ENCODE measurements around the gene MYO1D. TPM values are rescaled to one million over a fixed set of nuclear protein-coding genes. Genes with fewer than 3 reads are reported as not detected.

The MYO1D gene
- total RNA-seq, 4 donors from 2014 or later: 247 to 569 (median 444) TPM

- intact Hi-C loops (cut with DNase I; ENCODE audit: low total_unique reads): no loop called here
- WGBS, 2 donors (ENCODE audit: low coverage in 1 of 2): 60 to 82% methylated on average over 2 of the region's 2 CpGs
These were observed 184.7 kb downstream of the MYO1D start for GRCh38 chr17:32692179-32692578.

GRCh38 chr17:32689348-32689747, 187.6 kb downstream of the MYO1D start:
- Histone ChIP-seq H3K4me3 (no peak overlapping the region), H3K4me1 (no peaks in the 10 kb centered on the region), H3K27me3 (no peaks in the 10 kb centered on the region), H3K27ac (no peak overlapping the region), H3K9me3 (no peaks in the 10 kb centered on the region), H3K36me3 (no peaks in the 10 kb centered on the region)
- WGBS, 2 donors (ENCODE audit: low coverage in 1 of 2): 84 to 93% methylated on average over 6 to 7 of the region's 7 CpGs
- no peak for TF ChIP-seq CTCF (IDR thresholded peaks at IDR 0.05)
- TF ChIP-seq EP300 (IDR thresholded peaks at IDR 0.05; ENCODE audit: low read depth): no peak
- TF ChIP-seq POLR2AphosphoS5 (IDR thresholded peaks at IDR 0.05): no peak
- no peak for TF ChIP-seq POLR2A (IDR thresholded peaks at IDR 0.05)
- DNase-seq: no peak
- intact Hi-C loops (cut with DNase I; ENCODE audit: low total_unique reads) (no loop called here), in situ Hi-C loops (cut with MboI; ENCODE audit: low pct_ligation_motif_present in 1 of 4, low pct_unique_long_range_greater_than_20kb in 1 of 4, low sequenced_read_pairs in 3 of 4) (no loop called here)

More at GRCh38 chr17:32692179-32692578, 184.7 kb downstream of the MYO1D start:
- Histone ChIP-seq H3K36me3 (no peaks in the 10 kb centered on the region), H3K4me3 (no peak overlapping the region), H3K27me3 (no peaks in the 10 kb centered on the region), H3K4me1 (no peaks in the 10 kb centered on the region), H3K27ac (no peak overlapping the region), H3K9me3 (no peaks in the 10 kb centered on the region)
- in situ Hi-C loops (cut with MboI; ENCODE audit: low pct_ligation_motif_present in 1 of 4, low pct_unique_long_range_greater_than_20kb in 1 of 4, low sequenced_read_pairs in 3 of 4): no loop called here
- DNase-seq: no peak
- TF ChIP-seq POLR2A (IDR thresholded peaks at IDR 0.05) (no peak), POLR2AphosphoS5 (IDR thresholded peaks at IDR 0.05) (no peak), CTCF (IDR thresholded peaks at IDR 0.05) (no peak)

GRCh38 chr17:32688221-32688620, 188.7 kb downstream of the MYO1D start:
- no peaks in the 10 kb centered on the region for H3K36me3 ChIP-seq
- H3K4me1 ChIP-seq: no peaks in the 10 kb centered on the region
- no peak for DNase-seq
- in situ Hi-C loops (cut with MboI; ENCODE audit: low pct_ligation_motif_present in 1 of 4, low pct_unique_long_range_greater_than_20kb in 1 of 4, low sequenced_read_pairs in 3 of 4) (no loop called here), intact Hi-C loops (cut with DNase I; ENCODE audit: low total_unique reads) (no loop called here)
- H3K4me3 ChIP-seq: no peak overlapping the region
- H3K27ac ChIP-seq: no peak overlapping the region
- no peaks in the 10 kb centered on the region for H3K27me3 ChIP-seq
- 23 to 48% methylated on average over 3 to 4 of the region's 4 CpGs for WGBS, 2 donors (ENCODE audit: low coverage in 1 of 2)
- no peaks in the 10 kb centered on the region for H3K9me3 ChIP-seq
- TF ChIP-seq EP300 (IDR thresholded peaks at IDR 0.05; ENCODE audit: low read depth) (no peak), POLR2AphosphoS5 (IDR thresholded peaks at IDR 0.05) (no peak), POLR2A (IDR thresholded peaks at IDR 0.05) (no peak), CTCF (IDR thresholded peaks at IDR 0.05) (no peak)

GRCh38 chr17:32684087-32684958, 192.6 kb downstream of the MYO1D start:
- H3K4me1 ChIP-seq: no peaks in the 10 kb centered on the region
- H3K27ac ChIP-seq: peak overlapping the region in 3 of 4 donors; percentile 7 to 56 (median 10)
- TF ChIP-seq POLR2AphosphoS5 (IDR thresholded peaks at IDR 0.05): no peak
- TF ChIP-seq POLR2A (IDR thresholded peaks at IDR 0.05): no peak
- TF ChIP-seq CTCF (IDR thresholded peaks at IDR 0.05): no peak
- no peak for TF ChIP-seq EP300 (IDR thresholded peaks at IDR 0.05; ENCODE audit: low read depth)
- no peak for DNase-seq
- intact Hi-C loops (cut with DNase I; ENCODE audit: low total_unique reads) (no loop called here), in situ Hi-C loops (cut with MboI; ENCODE audit: low pct_ligation_motif_present in 1 of 4, low pct_unique_long_range_greater_than_20kb in 1 of 4, low sequenced_read_pairs in 3 of 4) (no loop called here)
- H3K9me3 ChIP-seq: no peaks in the 10 kb centered on the region
- 52 to 74% methylated on average over 9 to 16 of the region's 16 CpGs for WGBS, 2 donors (ENCODE audit: low coverage in 1 of 2)
- no peaks in the 10 kb centered on the region for H3K27me3 ChIP-seq
- H3K4me3 ChIP-seq: peak overlapping the region in 1 of 4 donors; percentile 14
- H3K36me3 ChIP-seq: no peaks in the 10 kb centered on the region
